PC-3 (cell line): ENCODE measurements around the gene SP1. TPM values are rescaled to one million over a fixed set of nuclear protein-coding genes. Genes with fewer than 3 reads are reported as not detected.
"Not testable (repeated sequence)": the region's sequence is repeated elsewhere in the genome, so short reads cannot be mapped to it uniquely, and the experiment has no call there.

Source experiments
- ATAC-seq: fragments of 200-7000 bp; cut with Tn5 transposase; 2 replicates; pipeline ENCODE4 v1.9.1; 2020; ENCODE audit warnings: mild to moderate bottlenecking, moderate library complexity
- BruUV-seq: library from RNA; stranded (reverse); fragments of 400-500 nt; replicated peaks from 2 replicates; lab custom pipeline; 2021; lab: Mats Ljungman, UMichigan
- CTCF ChIA-PET: fragments of 300-600 bp; sonication (Branson Sonifier 250); formaldehyde crosslinking; loops from one replicate; lab custom pipeline; 2022; ENCODE audit warnings: antibody characterized with exemption; lab: Charles Lee
- POLR2A ChIA-PET: fragments of 300-600 bp; sonication (Branson Sonifier 250); formaldehyde crosslinking; loops from one replicate; lab custom pipeline; 2022; ENCODE audit warnings: antibody characterized with exemption; ENCODE audit not compliant: unreplicated experiment; lab: Charles Lee
- DNase-seq: peaks from one replicate; pipeline ENCODE4 v3.0.0-alpha.2; 2015
- H2AFZ ChIP-seq: fragments of 300-600 bp; sonication (generic); 2 replicates; pipeline ENCODE4 v1.6.0; 2016; ENCODE audit warnings: antibody characterized with exemption, low read length
- H3F3A ChIP-seq: fragments of 300-600 bp; sonication (generic); one replicate; pipeline ENCODE4 v1.6.0; 2017; ENCODE audit warnings: antibody characterized with exemption, low read length, control low read depth, mild to moderate bottlenecking; ENCODE audit not compliant: unreplicated experiment
- H3K27ac ChIP-seq: fragments of 300-600 bp; sonication (generic); 2 replicates; pipeline ENCODE4 v1.5.1; 2016; ENCODE audit warnings: mild to moderate bottlenecking, low read length
- H3K27me3 ChIP-seq: fragments of 300-600 bp; sonication (generic); 2 replicates; pipeline ENCODE4 v1.6.1; 2016; ENCODE audit warnings: low read length, mixed read lengths
- H3K36me3 ChIP-seq: fragments of 300-600 bp; sonication (generic); 2 replicates; pipeline ENCODE4 v1.6.1; 2016; ENCODE audit warnings: low read depth, mixed run types, low read length, mixed read lengths
- H3K4me1 ChIP-seq: fragments of 300-600 bp; sonication (generic); 2 replicates; pipeline ENCODE4 v1.5.1; 2016; ENCODE audit warnings: low read length; ENCODE audit not compliant: insufficient read depth
- H3K4me2 ChIP-seq: fragments of 300-600 bp; sonication (generic); 2 replicates; pipeline ENCODE4 v1.6.0; 2016; ENCODE audit warnings: low read length
- H3K4me3 ChIP-seq: fragments of 300-600 bp; sonication (generic); 2 replicates; pipeline ENCODE4 v1.5.1; 2016; ENCODE audit warnings: mild to moderate bottlenecking, low read length, mixed read lengths
- H3K79me2 ChIP-seq: fragments of 300-600 bp; sonication (generic); 2 replicates; pipeline ENCODE4 v1.6.1; 2017; ENCODE audit warnings: low read length, mixed read lengths
- H3K9ac ChIP-seq: fragments of 300-600 bp; sonication (generic); 2 replicates; pipeline ENCODE4 v1.6.0; 2016; ENCODE audit warnings: mild to moderate bottlenecking, low read length
- H3K9me2 ChIP-seq: fragments of 300-600 bp; sonication (generic); replicated peaks from 2 replicates; pipeline ENCODE4 v1.6.1; 2016; ENCODE audit warnings: mixed run types, low read length, mixed read lengths
- H3K9me3 ChIP-seq: fragments of 300-600 bp; sonication (generic); 2 replicates; pipeline ENCODE4 v1.6.1; 2016; ENCODE audit warnings: low read length, mixed read lengths
- H4K20me1 ChIP-seq: fragments of 300-600 bp; sonication (generic); 2 replicates; pipeline ENCODE4 v1.6.1; 2016; ENCODE audit warnings: low read length, mixed read lengths
- CTCF ChIP-seq: fragments of 300-600 bp; sonication (generic); conservative IDR thresholded peaks from 2 replicates; pipeline ENCODE4 v1.5.1; 2017; ENCODE audit warnings: antibody characterized with exemption, low read depth, mild to moderate bottlenecking, low read length
- EZH2 ChIP-seq: fragments of 300-600 bp; sonication (generic); IDR thresholded peaks from one replicate; pipeline ENCODE4 v1.6.1; 2017; ENCODE audit warnings: antibody characterized with exemption, mild to moderate bottlenecking, low read length; ENCODE audit not compliant: unreplicated experiment
- EZH2phosphoT487 ChIP-seq: fragments of 300-600 bp; sonication (generic); IDR thresholded peaks from 2 replicates; pipeline ENCODE4 v1.6.1; 2018; ENCODE audit warnings: mild to moderate bottlenecking, antibody characterized with exemption, low read length, borderline replicate concordance
- intact Hi-C: fragments of 100-400 bp; cut with micrococcal nuclease; formaldehyde crosslinking; loops from 2 replicates; pipeline ENCODE4 v1.9.0; 2023
- total RNA-seq: library from RNA; depleted of rRNA; stranded (reverse); fragments of >200 nt; gene quantifications from 2 replicates; pipeline ENCODE4 v1.2.3, GENCODE V29; 2014

Gene SP1
- total RNA-seq, 1 experiment from 2014 or later, result 49.7 TPM

DNA sequence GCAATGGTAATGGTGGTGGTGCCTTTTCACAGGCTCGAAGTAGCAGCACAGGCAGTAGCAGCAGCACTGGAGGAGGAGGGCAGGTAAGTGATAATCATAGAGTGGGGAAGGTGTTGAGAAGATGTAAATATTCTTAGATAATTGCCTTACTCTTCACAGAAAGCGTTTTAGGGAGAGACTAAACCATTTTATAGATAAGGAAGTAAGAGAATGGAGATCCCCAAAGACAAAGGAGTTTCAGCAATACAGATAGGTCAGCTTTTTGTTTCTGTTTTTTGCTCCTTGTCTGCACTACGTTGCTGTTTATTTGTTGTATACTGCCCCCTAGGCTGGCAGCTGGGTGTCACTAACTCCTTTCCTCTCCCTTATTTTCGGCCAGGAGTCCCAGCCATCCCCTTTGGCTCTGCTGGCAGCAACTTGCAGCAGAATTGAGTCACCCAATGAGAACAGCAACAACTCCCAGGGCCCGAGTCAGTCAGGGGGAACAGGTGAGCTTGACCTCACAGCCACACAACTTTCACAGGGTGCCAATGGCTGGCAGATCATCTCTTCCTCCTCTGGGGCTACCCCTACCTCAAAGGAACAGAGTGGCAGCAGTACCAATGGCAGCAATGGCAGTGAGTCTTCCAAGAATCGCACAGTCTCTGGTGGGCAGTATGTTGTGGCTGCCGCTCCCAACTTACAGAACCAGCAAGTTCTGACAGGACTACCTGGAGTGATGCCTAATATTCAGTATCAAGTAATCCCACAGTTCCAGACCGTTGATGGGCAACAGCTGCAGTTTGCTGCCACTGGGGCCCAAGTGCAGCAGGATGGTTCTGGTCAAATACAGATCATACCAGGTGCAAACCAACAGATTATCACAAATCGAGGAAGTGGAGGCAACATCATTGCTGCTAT, 2.0 kb downstream of the SP1 start:
- CTCF ChIA-PET, result interaction anchor here (0.5 to 2.8 kb wide), 5 partner anchors 27 to 162 kb away, joined by 3 to 16 read pairs (median 3); partner anchors contain the start of gene AAAS
- no peak for TF ChIP-seq EZH2
- peak; percentile 71 for TF ChIP-seq CTCF
- no peaks in the 10 kb centered on the region for H3F3A ChIP-seq
- peaks cover 58% of the 10 kb centered on the region for H3K79me2 ChIP-seq
- ATAC-seq, result no peak
- H4K20me1 ChIP-seq, result peaks cover 21% of the 10 kb centered on the region
- no peaks in the 10 kb centered on the region for H3K9me2 ChIP-seq
- H3K27me3 ChIP-seq, result no peaks in the 10 kb centered on the region
- peak overlapping the region; percentile 81 for H3K4me2 ChIP-seq
- peak overlapping the region; percentile 89 for H3K27ac ChIP-seq
- H3K4me3 ChIP-seq, result peak overlapping the region; percentile 71
- H3K9ac ChIP-seq, result peak overlapping the region; percentile 90
- H3K4me1 ChIP-seq, result peaks cover 46% of the 10 kb centered on the region
- intact Hi-C loops, result loop anchor here (1.0 to 2.0 kb wide), 2 partner anchors 30 to 39 kb away; no protein-coding TSS in a partner anchor
- H2AFZ ChIP-seq, result no peak overlapping the region
- no peaks in the 10 kb centered on the region for H3K9me3 ChIP-seq
- peaks cover 17% of the 10 kb centered on the region for H3K36me3 ChIP-seq
- DNase-seq, result peak; percentile 72
- TSS peak; percentile 43 for BruUV-seq
- POLR2A ChIA-PET, result interaction anchor here (0.5 to 0.9 kb wide), 2 partner anchors 46 to 119 kb away, joined by 4 to 6 read pairs; partner anchors contain the start of gene TARBP2

DNA sequence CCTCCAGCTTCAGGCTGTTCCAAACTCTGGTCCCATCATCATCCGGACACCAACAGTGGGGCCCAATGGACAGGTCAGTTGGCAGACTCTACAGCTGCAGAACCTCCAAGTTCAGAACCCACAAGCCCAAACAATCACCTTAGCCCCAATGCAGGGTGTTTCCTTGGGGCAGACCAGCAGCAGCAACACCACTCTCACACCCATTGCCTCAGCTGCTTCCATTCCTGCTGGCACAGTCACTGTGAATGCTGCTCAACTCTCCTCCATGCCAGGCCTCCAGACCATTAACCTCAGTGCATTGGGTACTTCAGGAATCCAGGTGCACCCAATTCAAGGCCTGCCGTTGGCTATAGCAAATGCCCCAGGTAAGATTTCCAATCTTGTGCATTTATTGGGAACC, 3.3 kb downstream of the SP1 start:
- intact Hi-C loops, result no loop called here
- H3K4me1 ChIP-seq, result peaks cover 55% of the 10 kb centered on the region
- no peaks in the 10 kb centered on the region for H3K9me3 ChIP-seq
- no peak overlapping the region for H3K9ac ChIP-seq
- no peaks in the 10 kb centered on the region for H3K27me3 ChIP-seq
- peaks cover 27% of the 10 kb centered on the region for H4K20me1 ChIP-seq
- peak overlapping the region; percentile 71 for H3K4me3 ChIP-seq
- no peaks in the 10 kb centered on the region for H3K9me2 ChIP-seq
- DNase-seq (peak; percentile 25), ATAC-seq (no peak)
- H3K27ac ChIP-seq, result no peak overlapping the region
- TF ChIP-seq EZH2phosphoT487 (no peak), EZH2 (no peak), CTCF (no peak)
- H3K36me3 ChIP-seq, result peaks cover 17% of the 10 kb centered on the region
- H3K4me2 ChIP-seq, result peak overlapping the region; percentile 81
- BruUV-seq, result no TSS peak
- no peak overlapping the region for H2AFZ ChIP-seq
- H3F3A ChIP-seq, result no peaks in the 10 kb centered on the region
- POLR2A ChIA-PET, result no interaction called here
- peaks cover 71% of the 10 kb centered on the region for H3K79me2 ChIP-seq
- CTCF ChIA-PET, result interaction anchor here (0.5 to 2.8 kb wide), 5 partner anchors 31 to 95 kb away, joined by 3 to 16 read pairs (median 5); partner anchors contain the start of gene AAAS

DNA sequence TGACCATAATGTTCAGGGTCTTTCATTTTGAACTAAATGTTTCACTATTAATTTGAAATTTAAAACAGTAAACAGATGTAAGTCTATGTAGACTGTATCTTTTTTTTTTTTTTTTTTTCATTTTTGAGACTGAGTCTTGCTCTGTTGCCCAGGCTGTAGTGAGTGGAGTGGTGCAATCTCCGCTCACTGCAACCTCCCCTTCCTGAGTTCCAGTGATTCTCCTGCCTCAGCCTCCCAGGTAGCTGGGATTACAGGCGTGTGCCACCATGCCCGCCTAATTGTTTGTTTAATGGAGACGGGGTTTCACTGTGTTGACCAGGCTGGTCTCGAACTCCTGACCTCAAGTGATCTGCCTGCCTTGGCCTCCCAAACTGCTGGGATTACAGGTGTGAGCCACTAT, 6.4 kb downstream of the SP1 start:
- H3K27me3 ChIP-seq, H3F3A ChIP-seq, H2AFZ ChIP-seq, H3K9me2 ChIP-seq, H3K27ac ChIP-seq, BruUV-seq, H3K9ac ChIP-seq, intact Hi-C loops, ATAC-seq, POLR2A ChIA-PET, DNase-seq, H3K9me3 ChIP-seq: not testable (repeated sequence)
- peak overlapping the region; percentile 65 for H3K4me3 ChIP-seq
- H3K4me2 ChIP-seq, result peak overlapping the region; percentile 84
- peaks cover 56% of the 10 kb centered on the region for H3K4me1 ChIP-seq
- CTCF ChIA-PET, result interaction anchor here (0.8 kb wide), 1 partner anchor 34 kb away, joined by 3 read pairs; no protein-coding TSS in a partner anchor
- H3K79me2 ChIP-seq, result peaks cover 97% of the 10 kb centered on the region
- H4K20me1 ChIP-seq, result peaks cover 28% of the 10 kb centered on the region
- peaks cover 21% of the 10 kb centered on the region for H3K36me3 ChIP-seq
